ENCODE data around the gene TADA3.

GRCh38 chr3:9793161-9793781 is 998 bp upstream of the TADA3 start:
- TF ChIP-seq YY1 (IDR thresholded peaks at IDR 0.05; ENCODE audit: insufficient read depth, insufficient read length) (no peak), ZNF274 (IDR thresholded peaks at IDR 0.05; ENCODE audit: low read depth, low read length) (no peak)
